ENCODE data around the gene LIMK1.

GRCh38 chr7:74121401-74122249 lies 38.0 kb downstream of the LIMK1 start:
- TF ChIP-seq CTCF (conservative IDR thresholded peaks at IDR 0.05; ENCODE audit: low read depth, low read length) (no peak), RAD21 (IDR thresholded peaks at IDR 0.05; ENCODE audit: low read length) (no peak), NFE2L2 (IDR thresholded peaks at IDR 0.05; ENCODE audit: low read depth, low read length) (no peak), MAFK (IDR thresholded peaks at IDR 0.05; ENCODE audit: low read depth, low read length) (no peak)

Data from IMR-90 (cell line).